BJ (cell line): ENCODE data around the gene SERPINB1. TPM values are rescaled to one million over a fixed set of nuclear protein-coding genes. Genes with fewer than 3 reads are reported as not detected.
"Not testable (repeated sequence)": the region's sequence is repeated elsewhere in the genome, so short reads cannot be mapped to it uniquely, and the experiment has no call there.

Source experiments
- CTCF ChIA-PET: fragments of 350-600 bp; formaldehyde crosslinking; extraction: SDS; loops from one replicate; lab custom pipeline; 2021; ENCODE audit warnings: antibody characterized with exemption, inconsistent platforms; lab: Yijun Ruan, JAX
- POLR2A ChIA-PET: fragments of 300-600 bp; sonication (Branson Sonifier 250); formaldehyde crosslinking; extraction: SDS; loops from one replicate; lab custom pipeline; 2021; ENCODE audit warnings: antibody characterized with exemption; lab: Charles Lee
- DNase-seq: peaks from one replicate; pipeline ENCODE4 v3.0.0-alpha.2; 2011; ENCODE audit warnings: low read depth
- H3K27me3 ChIP-seq: 2 replicates; pipeline ENCODE4 v1.6.0; 2011; ENCODE audit warnings: low read length; ENCODE audit not compliant: control insufficient read depth, insufficient read depth
- H3K36me3 ChIP-seq: 2 replicates; pipeline ENCODE4 v1.5.1; 2011; ENCODE audit warnings: low read length; ENCODE audit not compliant: control insufficient read depth, insufficient read depth
- H3K4me3 ChIP-seq: 2 replicates; pipeline ENCODE4 v1.5.1; 2011; ENCODE audit warnings: low read depth, mild to moderate bottlenecking, control low read depth, low read length
- CTCF ChIP-seq: IDR thresholded peaks from 2 replicates; pipeline ENCODE4 v1.5.1; 2011; ENCODE audit warnings: low read depth, mild to moderate bottlenecking, control low read depth, inconsistent platforms, low read length, moderate library complexity; ENCODE audit not compliant: insufficient read depth
- polyA plus RNA-seq: library from polyadenylated mRNA; depleted of rRNA; stranded (reverse); fragments of >200 nt; gene quantifications from 2 replicates; pipeline ENCODE4 v1.2.3, GENCODE V29; 2011

Gene SERPINB1
- polyA plus RNA-seq, 1 experiment = 17.9 TPM

DNA sequence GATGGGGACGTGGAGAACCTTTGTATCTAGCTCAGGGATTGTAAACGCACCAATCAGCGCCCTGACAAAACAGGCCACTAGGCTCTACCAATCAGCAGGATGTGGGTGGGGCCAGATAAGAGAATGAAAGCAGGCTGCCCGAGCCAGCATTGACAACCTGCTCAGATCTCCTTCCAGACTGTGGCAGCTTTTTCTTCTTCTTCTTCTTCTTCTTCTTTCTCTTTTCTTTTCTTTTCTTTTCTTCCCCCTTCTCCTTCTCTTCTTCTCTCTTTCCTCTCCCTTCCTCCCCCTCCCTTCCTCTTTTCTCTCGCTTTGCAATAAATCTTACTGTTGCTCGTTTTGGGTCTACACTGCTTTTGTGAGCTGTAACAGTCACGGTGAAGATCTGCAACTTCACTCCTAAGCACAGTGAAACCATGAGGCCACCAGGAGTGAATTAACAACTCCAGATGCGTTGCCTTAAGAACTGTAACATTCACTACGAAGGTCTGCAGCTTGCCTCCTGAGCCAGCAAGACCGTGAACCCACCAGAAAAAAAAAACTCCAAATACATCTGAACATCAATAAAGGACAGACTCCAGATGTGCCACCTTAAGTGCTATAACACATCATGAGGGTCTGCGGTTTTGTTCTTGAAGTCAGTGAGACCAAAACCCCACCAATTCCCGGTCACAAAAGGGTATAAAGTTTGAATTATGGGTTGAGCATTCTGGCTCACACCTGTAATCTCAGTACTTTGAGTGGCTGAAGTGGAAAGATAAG, 19.6 kb upstream of the SERPINB1 start:
- TF ChIP-seq CTCF = no peak
- no peaks in the 10 kb centered on the region for H3K27me3 ChIP-seq
- ChIA-PET POLR2A (interaction anchor here (0.5 to 0.7 kb wide), 2 partner anchors 18 to 96 kb away, joined by 7 read pairs; no protein-coding TSS in a partner anchor), CTCF (interaction anchor here (1.3 to 1.4 kb wide), 2 partner anchors 70 to 71 kb away, joined by 3 to 4 read pairs; no protein-coding TSS in a partner anchor)
- H3K36me3 ChIP-seq = no peaks in the 10 kb centered on the region
- no peak overlapping the region for H3K4me3 ChIP-seq
- DNase-seq = no peak

GRCh38 chr6:2860706-2861059, 19.0 kb upstream of the SERPINB1 start:
- not testable (repeated sequence) for H3K27me3 ChIP-seq, H3K36me3 ChIP-seq, DNase-seq, H3K4me3 ChIP-seq
- ChIA-PET POLR2A (interaction anchor here (0.5 to 0.7 kb wide), 2 partner anchors 18 to 95 kb away, joined by 7 read pairs; no protein-coding TSS in a partner anchor), CTCF (interaction anchor here (1.4 kb wide), 1 partner anchor 69 kb away, joined by 3 read pairs; no protein-coding TSS in a partner anchor)

DNA sequence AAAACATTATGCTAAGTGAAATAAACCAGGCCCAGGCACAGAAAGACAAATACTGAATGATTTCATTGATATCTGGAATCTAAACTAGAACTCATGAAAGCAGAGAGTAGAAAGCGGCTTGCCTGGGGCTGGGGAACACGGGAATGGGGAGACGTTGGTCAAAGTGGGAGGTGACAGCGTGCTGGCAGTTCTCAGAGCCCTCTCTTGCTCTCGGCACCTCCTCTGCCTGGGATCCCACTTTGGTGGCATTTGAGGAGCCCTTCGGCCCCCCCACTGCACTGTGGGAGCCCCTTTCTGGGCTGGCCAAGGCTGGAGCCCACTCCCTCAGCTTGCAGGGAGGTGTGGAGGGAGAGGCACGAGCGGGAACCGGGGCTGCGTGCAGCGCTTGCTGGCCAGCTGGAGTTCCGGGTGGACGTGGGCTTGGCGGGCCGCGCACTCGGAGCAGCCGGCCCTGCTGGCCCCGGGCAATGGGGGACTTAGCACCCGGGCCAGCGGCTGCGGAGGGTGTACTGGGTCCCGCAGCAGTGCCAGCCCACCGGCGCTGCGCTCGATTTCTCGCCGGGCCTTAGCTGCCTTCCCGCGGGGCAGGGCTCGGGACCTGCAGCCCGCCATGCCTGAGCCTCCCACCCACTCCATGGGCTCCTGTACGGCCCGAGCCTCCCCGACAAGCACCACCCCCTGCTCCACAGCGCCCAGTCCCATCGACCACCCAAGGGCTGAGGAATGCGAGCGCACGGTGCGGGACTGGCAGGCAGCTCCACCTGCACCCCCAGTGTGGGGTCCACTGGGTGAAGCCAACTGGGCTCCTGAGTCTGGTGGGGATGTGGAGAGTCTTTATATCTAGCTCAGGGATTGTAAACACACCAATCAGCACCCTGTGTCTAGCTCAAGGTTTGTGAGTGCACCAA, 18.4 kb upstream of the SERPINB1 start:
- DNase-seq, H3K36me3 ChIP-seq, POLR2A ChIA-PET, H3K27me3 ChIP-seq, H3K4me3 ChIP-seq: not testable (repeated sequence)
- CTCF ChIA-PET = interaction anchor here (1.4 kb wide), 1 partner anchor 68 kb away, joined by 3 read pairs; no protein-coding TSS in a partner anchor

- DNase-seq = no peak
Observed at GRCh38 chr6:2859185-2859700, 17.6 kb upstream of the SERPINB1 start.

DNA sequence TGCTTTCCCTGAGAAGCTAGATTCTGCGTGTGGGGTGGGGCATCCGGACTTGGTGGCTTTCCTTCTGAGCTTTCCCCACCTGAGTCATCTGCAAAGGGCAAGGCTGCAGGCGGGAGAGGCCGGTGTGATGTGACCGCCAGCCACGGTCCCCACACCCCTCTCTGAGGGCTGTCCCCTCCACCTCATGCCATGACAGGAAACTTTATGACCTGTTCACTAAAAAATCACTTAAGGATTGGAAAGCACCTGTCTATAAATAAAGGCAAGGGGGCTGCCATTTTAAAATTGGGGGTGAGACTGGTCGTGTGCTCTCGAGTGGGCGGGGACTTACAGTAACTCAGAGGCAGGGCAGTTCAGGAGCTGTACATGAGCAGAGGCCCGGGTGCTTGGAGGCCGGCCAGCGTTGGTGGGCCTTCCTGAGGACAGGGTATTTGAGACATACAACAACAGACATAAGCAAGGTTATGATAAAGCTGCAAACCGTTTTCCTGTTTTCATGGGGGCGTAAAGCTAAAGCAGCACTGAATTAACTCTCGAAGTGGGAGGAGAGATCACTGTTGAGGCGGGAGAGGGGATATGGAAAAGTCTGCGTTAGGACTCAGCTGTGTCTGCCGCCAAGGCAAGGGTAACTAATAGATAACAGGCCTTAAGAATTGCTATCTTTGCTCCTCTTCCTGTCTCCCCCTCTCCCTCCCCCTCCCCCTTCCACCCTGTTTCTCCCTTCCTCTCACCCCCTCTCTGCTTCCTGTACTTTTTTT, 16.1 kb upstream of the SERPINB1 start:
- CTCF ChIA-PET = interaction anchor here (1.0 to 2.1 kb wide), 6 partner anchors 9 to 131 kb away, joined by 3 to 5 read pairs (median 4); no protein-coding TSS in a partner anchor
- no peaks in the 10 kb centered on the region for H3K27me3 ChIP-seq
- H3K36me3 ChIP-seq = no peaks in the 10 kb centered on the region
- no peak for TF ChIP-seq CTCF
- POLR2A ChIA-PET = no interaction called here
- no peak overlapping the region for H3K4me3 ChIP-seq
- DNase-seq = no peak

More at GRCh38 chr6:2859185-2859700, 17.6 kb upstream of the SERPINB1 start:
- Histone ChIP-seq H3K4me3 (no peak overlapping the region), H3K27me3 (no peaks in the 10 kb centered on the region), H3K36me3 (no peaks in the 10 kb centered on the region)
- ChIA-PET CTCF (interaction anchor here (0.9 to 2.1 kb wide), 5 partner anchors 10 to 130 kb away, joined by 3 to 5 read pairs (median 4); no protein-coding TSS in a partner anchor), POLR2A (no interaction called here)
- no peak for TF ChIP-seq CTCF
